GM19463 (cell line): ENCODE measurements around the gene TRNT1.

Source experiments
- ATAC-seq: cut with Tn5 transposase; IDR thresholded peaks from one replicate; pipeline ENCODE4 v1.9.1; 2021; ENCODE audit warnings: mild to moderate bottlenecking, moderate library complexity; ENCODE audit not compliant: unreplicated experiment

The TRNT1 gene

DNA sequence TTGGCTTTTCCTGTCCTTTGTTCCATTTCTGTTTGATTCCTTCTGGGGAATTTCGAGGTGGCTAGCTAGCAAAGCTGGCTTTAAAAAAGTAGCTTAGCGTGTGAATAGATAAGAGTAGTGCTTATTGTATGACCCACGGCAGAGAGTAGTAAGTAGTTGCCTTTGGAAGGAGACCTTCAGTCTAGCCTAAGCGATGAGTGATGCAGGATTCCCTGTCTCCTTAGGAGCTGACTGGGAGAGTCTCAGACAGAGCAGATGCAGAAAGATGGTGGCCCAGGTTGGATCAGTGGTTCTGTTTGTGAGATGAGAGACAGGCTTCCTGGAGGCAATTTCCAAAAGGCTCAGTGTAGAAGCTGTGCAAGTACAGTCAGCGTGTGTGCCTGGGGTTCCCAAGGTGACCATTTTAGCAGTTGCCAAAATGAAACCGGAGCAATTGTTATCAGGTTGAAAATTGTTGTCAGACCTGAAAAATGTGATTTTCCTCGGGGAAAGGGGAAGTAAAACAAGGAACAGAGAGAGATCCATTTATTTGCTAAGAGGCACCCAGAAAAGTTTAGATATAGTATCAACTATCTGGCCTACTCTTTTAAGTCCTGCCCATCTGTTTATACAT, 15.9 kb upstream of the TRNT1 start:
- ATAC-seq = no peak

DNA sequence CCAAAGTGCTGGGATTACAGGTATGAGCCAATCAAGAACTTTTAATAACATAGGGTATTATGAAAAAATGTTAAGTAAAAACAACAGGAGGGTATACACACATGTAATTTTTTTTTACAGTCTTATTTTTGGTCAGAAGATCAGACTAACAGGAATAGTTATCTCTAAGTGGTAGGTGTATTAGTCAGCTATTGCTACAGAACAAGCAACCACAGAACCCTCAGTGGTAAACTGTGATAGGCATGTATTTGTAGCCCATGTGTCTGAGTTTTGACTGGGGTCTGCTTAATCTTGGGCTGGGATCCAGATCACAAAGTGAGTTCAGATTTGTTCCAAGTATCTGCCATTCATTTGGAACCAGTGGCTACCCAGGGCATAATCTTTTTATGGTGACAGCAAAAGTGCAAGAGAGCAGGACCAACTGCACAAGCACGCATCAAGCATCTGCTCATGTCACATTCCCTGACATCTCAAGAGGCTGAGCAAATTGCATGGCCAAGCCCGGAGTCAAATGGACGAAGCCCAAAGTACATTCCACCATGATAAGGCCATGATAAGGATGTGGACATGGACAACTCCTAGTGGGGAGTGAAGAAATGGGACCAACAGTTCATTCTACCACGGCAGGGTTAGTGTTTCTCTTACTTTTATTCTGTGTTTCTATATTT, 13.6 kb upstream of the TRNT1 start:
- ATAC-seq = no peak

DNA sequence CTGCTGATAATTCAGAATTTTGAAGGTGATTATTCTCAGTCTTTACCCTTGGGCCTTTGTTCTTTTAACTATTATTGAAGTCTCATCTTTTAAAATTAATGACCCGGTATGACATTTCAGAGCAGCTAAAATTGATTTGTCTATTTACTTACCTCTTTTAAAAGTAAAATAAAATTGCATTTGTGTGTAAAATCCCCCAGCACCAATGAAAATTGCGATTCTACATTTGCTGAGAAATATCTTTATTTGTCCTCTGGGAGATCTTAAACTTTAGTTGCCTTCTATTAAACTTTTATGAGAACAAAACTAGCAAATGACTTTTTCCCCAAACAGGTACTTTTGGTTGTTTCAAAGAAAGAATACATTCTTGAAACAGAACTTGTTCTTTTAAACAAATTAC, 9.1 kb upstream of the TRNT1 start:
- ATAC-seq = no peak

DNA sequence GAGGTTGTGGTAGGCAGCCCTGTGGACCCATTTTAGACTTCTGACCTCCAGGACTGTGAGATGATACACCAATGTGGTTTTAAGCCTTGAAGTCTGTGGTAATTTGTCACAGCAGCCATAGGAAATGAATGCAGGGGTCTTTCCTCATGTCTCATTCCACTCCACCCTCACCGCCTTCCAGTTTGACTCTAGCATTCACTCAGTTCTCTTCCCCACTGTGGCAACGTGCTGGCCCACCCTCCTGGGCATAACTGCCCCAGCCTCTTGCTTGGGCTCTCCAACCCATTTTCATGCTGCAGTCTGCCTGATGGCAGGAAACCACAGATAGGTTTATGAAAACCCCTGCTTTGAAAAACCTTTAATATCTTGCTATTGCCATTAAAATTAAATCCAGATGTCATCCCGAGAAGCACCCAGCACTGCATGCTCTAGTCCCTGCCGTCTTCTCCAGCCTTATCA, 7.3 kb upstream of the TRNT1 start:
- peak; percentile 73 for ATAC-seq

DNA sequence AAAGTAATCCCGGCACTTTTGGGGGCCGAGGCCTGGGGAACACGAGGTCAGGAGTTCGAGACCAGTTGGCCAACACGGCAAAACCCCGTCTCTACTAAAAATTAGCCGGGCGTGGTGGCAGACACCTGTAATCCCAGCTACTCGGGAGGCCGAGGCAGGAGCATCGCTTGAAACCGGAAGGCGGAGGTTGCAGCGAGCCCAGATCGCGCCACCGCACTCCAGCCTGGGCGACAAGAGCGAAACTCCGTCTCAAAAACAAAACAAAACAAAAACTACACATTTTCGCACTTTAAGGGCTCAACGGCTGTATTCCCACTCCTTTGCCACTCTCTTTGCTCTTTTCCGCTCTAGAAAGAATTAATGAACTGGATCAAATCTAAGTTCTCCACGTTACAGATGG, 763 bp upstream of the TRNT1 start:
- no peak for ATAC-seq

DNA sequence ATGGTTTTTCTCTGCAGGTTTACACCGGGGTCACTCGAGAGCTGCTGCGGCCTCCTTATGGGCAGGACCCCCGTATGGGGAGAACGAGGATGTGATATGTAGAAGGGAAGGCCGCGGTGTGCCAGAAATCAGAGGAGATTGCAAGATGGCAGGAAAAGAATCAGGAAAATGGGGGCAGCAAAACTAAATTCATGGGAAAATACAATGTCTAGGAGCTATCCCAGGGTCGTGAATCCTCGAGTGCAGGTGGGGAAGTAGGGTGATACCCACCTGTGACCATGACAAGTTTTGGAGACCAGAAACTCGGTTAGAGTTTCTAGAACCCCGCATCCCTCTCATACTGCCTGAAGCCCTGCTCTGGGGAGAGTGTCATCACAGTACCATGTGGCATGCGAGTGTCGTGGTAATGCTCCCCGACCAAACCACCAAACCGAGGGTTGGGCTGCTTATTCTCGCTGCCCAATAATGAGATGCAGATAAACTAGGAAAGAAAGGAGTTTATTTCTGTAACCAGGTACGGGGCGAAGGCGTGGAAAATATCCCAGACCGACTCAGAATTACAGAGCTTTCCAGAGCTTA, 781 bp downstream of the TRNT1 start:
- no peak for ATAC-seq

DNA sequence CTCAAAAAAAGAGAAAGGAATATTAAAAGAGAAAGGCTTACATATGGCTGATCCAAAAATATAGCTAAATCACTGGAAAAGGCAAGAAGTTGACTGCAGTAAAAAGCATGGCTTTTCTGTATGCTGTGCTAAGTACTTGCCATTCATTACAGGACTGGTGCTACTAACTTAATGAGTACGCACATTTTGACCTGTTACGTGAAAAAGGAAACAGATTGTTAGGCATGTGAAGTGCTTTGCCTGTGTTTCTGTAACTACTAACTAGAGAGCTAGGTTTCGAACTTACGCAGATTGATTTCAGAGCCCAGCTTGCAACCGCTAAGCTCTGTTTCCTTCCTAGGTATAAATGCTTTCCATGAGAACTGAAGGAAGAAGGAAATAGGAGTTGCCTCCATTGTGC, 2.8 kb downstream of the TRNT1 start:
- no peak for ATAC-seq

DNA sequence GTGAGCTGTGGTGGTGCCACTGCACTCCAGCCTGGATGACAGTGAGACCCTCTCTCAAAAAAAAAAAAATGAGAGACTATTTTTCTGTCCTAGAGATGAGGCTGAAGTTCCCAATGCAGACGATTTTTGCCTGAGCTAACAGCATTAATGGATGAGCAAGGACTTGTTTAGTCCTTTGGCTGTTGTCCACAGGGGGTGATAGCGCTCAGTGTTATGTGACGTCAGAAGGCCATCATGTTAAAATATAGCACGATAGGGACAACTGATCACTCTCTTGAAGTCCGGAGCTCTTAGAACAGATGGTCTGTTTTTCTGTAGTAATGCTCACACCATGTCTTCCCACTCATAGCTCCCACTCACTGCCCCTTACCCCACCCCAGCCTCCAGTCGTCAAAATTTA, 6.8 kb downstream of the TRNT1 start:
- no peak for ATAC-seq

DNA sequence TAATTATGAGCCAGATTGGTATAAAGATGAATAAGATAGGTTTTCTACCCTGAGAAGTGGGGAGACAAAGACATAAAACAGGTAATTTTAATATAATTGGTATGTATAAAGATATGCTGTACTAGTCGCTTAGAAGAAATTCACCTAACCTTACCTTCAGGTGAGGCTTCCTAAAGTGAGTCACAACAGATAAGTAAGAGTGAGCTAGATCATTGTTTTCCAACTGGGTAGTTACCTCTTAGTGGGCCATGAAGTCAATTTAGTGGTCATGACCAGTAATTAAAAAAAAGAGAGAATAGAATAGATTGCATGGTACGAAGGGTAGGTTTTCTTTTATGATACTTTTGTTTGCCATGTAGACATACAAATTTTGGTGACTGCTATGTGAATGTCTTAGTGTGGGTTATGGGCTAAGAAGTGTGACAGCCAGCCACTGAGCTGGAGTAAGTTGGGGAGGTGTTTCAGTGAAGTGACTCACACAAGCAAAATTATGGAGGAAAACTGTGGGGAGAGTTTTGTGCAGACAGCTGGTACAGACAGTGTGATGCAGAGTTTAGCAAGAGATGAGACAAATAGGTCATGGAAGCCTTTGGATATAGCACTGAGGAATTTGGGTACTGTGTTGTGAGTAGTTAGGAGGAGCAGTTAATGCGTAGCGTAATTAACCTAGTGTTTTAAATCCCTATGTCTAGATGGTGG, 8.2 kb downstream of the TRNT1 start:
- ATAC-seq = no peak

DNA sequence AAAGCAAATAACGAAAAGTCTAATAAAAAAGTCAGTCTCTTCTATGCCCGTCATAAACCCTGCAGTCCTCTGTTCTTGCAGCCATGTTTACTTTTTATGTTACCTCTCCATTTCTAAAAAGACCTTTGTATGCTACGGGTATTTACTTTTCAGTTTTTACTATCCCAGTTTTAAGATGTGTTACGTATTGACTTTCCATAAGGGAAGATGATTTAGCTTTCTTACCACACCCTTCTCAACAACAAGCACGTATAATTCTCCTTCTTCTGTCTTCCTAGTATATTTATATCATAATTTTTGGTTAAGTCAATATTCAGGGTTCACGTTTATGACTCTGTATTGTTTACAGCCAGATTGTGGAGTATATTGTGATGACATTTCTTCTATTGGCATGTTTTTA, 10.8 kb downstream of the TRNT1 start:
- no peak for ATAC-seq

DNA sequence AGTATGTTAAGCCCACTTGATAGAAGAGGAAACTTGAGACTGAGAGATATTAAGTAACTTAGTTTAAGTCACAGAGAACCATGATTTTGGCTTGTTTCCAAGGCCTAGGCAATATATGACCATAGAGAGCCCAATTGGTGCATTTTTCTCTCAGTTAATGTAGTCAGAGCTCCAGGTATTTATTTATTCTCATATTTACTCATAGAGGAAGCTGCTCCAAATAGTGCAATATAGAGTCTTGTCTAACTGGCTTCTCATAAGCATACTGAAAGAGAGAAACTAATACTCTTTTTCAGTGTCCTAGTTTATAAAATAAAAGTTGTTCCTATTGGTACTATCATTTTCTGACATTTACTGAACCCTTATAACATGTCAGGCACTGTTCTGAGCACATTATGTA, 15.2 kb downstream of the TRNT1 start:
- ATAC-seq = no peak

DNA sequence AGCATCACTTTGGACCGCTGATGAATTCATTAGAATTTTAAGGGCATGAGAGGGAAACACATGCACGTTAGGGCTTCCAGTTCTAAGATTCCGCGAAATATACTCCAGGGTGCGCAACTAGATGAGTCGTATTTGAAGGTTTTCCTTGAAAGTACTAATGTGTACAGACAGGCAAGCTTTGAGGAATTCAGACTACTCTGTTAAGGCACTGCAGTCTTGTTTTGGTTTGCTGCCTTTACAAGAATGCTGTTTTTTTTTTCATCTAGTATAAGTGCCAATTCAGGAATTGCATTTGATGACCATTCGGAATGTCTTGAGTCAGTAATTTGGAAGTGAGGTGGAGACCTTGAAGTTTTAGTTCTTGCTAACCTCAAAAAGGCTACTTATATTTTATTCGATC, 19.1 kb downstream of the TRNT1 start:
- ATAC-seq = no peak

DNA sequence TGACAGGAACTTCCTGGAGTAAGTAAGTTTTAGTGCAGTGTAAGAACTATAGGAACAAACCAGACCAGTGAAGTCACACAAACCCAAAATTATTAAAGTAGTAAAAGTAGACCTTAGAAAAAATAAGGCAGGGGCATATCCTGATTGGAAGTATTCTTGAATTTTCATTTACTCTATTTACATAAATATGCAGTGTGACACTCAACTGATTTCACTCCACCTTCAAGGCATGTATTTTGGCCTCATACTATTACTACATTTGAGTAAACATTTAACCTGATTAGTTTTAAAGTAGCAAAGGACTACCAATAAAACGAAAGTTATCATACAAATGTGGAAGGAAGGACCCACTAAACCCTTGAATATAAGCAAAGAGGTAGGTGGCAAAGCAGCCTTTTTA, 22.8 kb downstream of the TRNT1 start:
- ATAC-seq = no peak

DNA sequence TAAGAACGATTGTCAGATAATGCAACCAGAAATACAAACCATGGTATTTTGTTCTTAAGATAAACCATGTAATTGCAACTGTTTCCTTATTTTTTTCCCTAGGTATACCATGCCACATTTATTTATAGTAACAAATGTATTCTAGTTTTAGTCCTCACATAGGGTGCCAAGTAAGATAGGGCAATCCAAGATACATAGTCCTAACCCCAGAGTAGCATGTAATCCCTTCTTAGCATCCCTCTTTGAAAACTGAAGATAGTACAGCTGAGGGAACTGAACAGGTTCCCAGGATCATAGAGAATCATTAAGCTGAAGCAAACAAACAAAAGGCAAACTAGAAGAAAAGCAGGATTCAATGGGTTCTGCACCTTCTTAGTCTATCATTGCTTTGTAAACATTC, 24.8 kb downstream of the TRNT1 start:
- no peak for ATAC-seq

DNA sequence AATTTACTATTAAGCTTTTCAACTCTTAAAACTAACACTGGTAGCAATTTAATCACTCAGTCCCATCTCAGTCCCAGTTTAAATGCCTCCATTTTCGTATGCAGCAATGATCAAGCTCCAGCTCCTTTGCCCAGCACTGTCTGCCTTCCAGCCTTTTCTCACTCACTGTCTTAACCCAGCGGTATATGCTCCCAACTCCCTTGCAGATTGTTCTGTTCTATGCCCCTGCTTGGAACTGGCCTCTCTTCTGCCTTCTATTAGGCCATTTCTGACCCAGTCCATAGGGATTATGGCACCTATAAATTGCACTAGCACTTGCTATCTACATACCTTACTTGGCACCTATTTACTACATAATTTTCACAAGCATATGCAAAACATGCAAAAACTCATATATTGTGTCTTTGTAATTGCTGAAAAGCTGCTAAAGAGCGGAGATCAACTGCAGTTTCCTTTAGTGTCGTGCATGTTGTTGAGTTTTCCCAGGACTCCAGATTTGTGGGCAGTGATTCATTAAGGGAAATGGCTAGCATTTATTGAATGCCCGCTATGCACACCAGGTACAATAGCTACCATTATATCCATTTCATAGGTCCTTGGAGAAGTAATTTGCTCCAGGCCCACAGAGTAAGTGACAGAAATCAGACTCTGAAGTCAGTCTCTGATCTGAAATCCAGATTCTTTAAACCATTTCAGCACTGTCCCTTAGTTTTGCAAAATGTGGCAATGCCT, 28.3 kb downstream of the TRNT1 start:
- ATAC-seq = no peak

DNA sequence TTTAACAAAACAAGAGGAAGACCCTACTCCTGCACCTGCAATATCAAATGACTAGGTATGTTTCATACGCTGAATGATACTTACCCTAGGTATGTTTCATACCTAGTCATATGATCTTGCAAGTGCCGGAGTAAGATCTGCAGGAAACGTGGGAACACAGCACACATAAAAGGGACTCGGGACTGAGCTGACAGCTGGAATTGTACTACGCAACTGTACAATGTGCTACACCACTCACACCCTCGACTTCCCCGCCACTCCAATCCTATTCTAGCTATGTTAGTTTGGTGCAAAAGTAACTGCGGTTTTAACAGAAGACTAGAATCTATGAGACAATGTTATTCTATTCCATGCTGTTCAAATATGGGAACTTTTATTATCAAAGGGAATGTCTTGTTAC, 30.7 kb downstream of the TRNT1 start:
- ATAC-seq = no peak

DNA sequence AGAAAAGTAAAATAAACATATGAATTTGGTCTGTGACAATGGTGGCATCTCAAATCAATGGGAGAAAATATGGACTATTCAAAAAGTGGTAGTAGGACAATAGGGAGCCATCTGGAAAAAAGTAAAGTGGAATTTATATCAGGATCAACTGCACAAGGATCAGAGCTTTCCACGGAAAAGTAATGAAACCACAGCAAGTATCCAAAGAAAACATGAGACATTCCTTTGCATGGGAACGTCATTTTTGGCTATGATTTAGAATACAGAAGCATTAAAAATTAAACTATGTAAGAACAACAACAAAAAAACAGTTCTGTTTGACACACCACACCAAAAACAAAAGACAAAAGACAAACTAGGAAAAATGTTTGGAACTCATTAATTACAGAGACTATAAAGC, 34.1 kb downstream of the TRNT1 start:
- ATAC-seq = no peak

DNA sequence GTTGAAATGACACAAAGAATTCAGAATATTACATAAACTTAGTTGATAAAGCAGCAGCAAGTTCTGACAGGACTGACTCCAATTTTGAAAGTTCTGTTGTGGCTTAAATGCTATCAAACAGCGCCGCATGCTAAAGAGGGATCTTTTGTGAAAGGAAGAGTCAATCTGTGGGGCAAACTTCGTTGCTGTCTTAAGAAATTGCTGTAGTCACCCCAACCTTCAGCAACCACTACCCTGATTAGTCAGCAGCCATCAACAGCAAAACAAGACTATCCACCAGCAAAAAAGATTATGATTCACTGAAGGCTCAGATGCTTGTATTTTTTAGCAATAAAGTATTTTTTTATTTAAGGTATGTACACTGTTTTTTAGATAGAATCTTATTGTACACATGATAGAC, 38.5 kb downstream of the TRNT1 start:
- ATAC-seq = no peak

DNA sequence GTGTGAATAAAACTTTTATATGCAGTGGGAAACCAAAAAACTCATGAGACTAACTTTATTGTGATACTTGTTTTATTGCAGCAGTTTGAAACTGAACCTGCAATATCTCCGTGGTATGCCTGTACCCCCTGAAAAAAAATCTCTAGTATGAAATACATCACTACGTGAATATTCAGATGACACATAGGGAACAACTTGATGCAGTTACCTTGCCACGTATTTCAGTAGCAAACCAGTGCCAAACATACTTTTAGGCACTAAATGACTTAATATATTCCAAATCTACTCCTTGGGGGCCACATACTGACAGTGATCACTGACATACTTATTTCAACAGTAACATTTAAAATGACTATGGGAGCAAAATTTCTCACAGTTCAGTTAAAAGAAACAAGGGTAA, 38.9 kb downstream of the TRNT1 start:
- ATAC-seq = no peak

DNA sequence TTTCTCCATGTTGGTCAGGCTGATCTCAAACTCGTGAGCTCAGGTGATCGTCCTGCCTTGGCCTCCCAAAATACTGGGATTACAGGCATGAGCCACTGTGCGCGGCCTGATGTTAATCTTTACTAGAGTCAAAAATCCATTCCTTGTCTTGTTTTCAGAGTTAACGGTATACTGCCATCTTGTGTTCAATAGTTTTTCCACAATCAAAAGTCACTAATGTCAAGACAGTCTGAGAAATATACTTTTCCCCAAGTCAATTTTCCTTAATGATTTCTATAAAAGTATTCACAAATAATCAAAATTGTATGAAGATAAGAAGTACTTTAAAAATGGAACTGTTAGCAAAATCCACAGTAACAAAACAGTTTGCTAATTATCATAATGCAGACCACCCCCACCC, 44.3 kb downstream of the TRNT1 start:
- ATAC-seq = no peak

DNA sequence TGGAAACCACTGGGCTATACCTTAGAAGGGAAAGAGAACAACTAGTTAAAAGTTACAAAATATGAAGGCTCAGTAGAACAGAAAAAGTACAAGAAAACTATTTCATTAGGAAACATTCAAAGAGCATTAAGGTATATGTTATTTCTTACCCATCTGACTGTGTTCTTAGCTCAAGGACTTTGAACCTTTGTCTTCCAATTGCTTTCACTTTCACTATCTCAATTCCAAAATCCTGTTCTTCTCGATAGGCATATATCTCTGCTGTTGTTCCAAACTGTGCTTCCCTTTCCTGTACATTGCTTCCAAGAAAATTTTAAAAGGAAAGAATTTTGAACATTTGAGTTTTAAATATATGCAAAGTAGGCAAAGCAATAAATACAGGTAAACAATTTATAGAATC, 45.9 kb downstream of the TRNT1 start:
- ATAC-seq = no peak
